OCI-LY1 (cell line): Measurements from ENCODE around the gene REM2.

Experiments used
- H2AFZ ChIP-seq: fragments of 200-600 bp; sonication (generic), shearing (Covaris generic); 2 replicates; pipeline ENCODE4 v1.6.0; 2014; ENCODE audit warnings: antibody characterized with exemption, mild to moderate bottlenecking, low read length
- H3F3A ChIP-seq: fragments of 200-600 bp; sonication (generic), shearing (Covaris generic); 2 replicates; pipeline ENCODE4 v1.6.0; 2014; ENCODE audit warnings: mild to moderate bottlenecking, antibody characterized with exemption, low read length, moderate library complexity; ENCODE audit not compliant: insufficient read depth
- H3K27ac ChIP-seq: fragments of 200-600 bp; sonication (generic); 2 replicates; pipeline ENCODE4 v1.5.1; 2014; ENCODE audit warnings: low read length, mixed run types, mild to moderate bottlenecking, low read depth; ENCODE audit not compliant: poor library complexity, severe bottlenecking
- H3K27me3 ChIP-seq: fragments of 200-600 bp; sonication (generic); 2 replicates; pipeline ENCODE4 v1.6.0; 2014; ENCODE audit warnings: antibody characterized with exemption, mild to moderate bottlenecking, low read length, moderate library complexity; ENCODE audit not compliant: insufficient read depth
- H3K36me3 ChIP-seq: fragments of 200-600 bp; sonication (generic); 2 replicates; pipeline ENCODE4 v1.6.1; 2014; ENCODE audit warnings: mild to moderate bottlenecking, antibody characterized with exemption, low read length, moderate library complexity, mixed read lengths; ENCODE audit not compliant: insufficient read depth
- H3K4me1 ChIP-seq: fragments of 200-600 bp; sonication (generic); 2 replicates; pipeline ENCODE4 v1.5.1; 2014; ENCODE audit warnings: mild to moderate bottlenecking, low read length, moderate library complexity; ENCODE audit not compliant: insufficient read depth, severe bottlenecking
- H3K4me2 ChIP-seq: fragments of 200-600 bp; sonication (generic), shearing (Covaris generic); 2 replicates; pipeline ENCODE4 v1.6.1; 2014; ENCODE audit warnings: low read length
- H3K4me3 ChIP-seq: fragments of 200-600 bp; sonication (generic); 2 replicates; pipeline ENCODE4 v1.5.1; 2014; ENCODE audit warnings: low read length, low read depth, mild to moderate bottlenecking, mixed read lengths; ENCODE audit not compliant: poor library complexity, severe bottlenecking
- H3K79me2 ChIP-seq: fragments of 200-600 bp; shearing (Covaris generic); 2 replicates; pipeline ENCODE4 v1.6.1; 2016; ENCODE audit warnings: mixed run types, low read length, mixed read lengths; ENCODE audit not compliant: insufficient read depth
- H3K9ac ChIP-seq: fragments of 200-600 bp; sonication (generic), shearing (Covaris generic); 2 replicates; pipeline ENCODE4 v1.6.1; 2014; ENCODE audit warnings: mild to moderate bottlenecking, low read length, mixed read lengths
- H3K9me2 ChIP-seq: fragments of 200-600 bp; sonication (generic), shearing (Covaris generic); 2 replicates; pipeline ENCODE4 v1.6.1; 2014; ENCODE audit warnings: low read depth, mild to moderate bottlenecking, low read length, mixed read lengths
- H3K9me3 ChIP-seq: fragments of 200-600 bp; shearing (Covaris generic); 2 replicates; pipeline ENCODE4 v1.6.1; 2014; ENCODE audit warnings: low read length, mixed read lengths
- H4K20me1 ChIP-seq: fragments of 200-600 bp; sonication (generic), shearing (Covaris generic); 2 replicates; pipeline ENCODE4 v1.6.0; 2016; ENCODE audit warnings: mild to moderate bottlenecking, low read length; ENCODE audit not compliant: insufficient read depth
- EZH2 ChIP-seq: fragments of 200-600 bp; sonication (generic), shearing (Covaris generic); IDR thresholded peaks from 2 replicates; pipeline ENCODE4 v1.8.0; 2017; ENCODE audit warnings: borderline replicate concordance, mixed run types, mild to moderate bottlenecking, antibody characterized with exemption, low read length, moderate library complexity, mixed read lengths
- TF ChIP-seq, protein P1 (sequence below): fragments of 200-600 bp; sonication (generic), shearing (Covaris generic); IDR thresholded peaks from 2 replicates; pipeline ENCODE4 v1.5.1; 2017; ENCODE audit warnings: mild to moderate bottlenecking, antibody characterized with exemption, low read length, moderate library complexity, mixed read lengths

The REM2 gene

GRCh38 chr14:22922294-22922693, 39.3 kb downstream of the REM2 start:
- peaks cover 70% of the 10 kb centered on the region for H3K36me3 ChIP-seq
- H3K4me1 ChIP-seq = peaks cover 32% of the 10 kb centered on the region
- no peaks in the 10 kb centered on the region for H4K20me1 ChIP-seq
- no peak overlapping the region for H3K4me3 ChIP-seq
- H3F3A ChIP-seq = 0 out of 2 replicates have a peak, but pooled peaks cover 3% of the 10 kb centered on the region
- no peaks in the 10 kb centered on the region for H3K9me2 ChIP-seq
- H3K27me3 ChIP-seq = no peaks in the 10 kb centered on the region
- peaks cover 14% of the 10 kb centered on the region for H3K79me2 ChIP-seq
- TF ChIP-seq EZH2 = no peak
- TF ChIP-seq, protein P1, sequence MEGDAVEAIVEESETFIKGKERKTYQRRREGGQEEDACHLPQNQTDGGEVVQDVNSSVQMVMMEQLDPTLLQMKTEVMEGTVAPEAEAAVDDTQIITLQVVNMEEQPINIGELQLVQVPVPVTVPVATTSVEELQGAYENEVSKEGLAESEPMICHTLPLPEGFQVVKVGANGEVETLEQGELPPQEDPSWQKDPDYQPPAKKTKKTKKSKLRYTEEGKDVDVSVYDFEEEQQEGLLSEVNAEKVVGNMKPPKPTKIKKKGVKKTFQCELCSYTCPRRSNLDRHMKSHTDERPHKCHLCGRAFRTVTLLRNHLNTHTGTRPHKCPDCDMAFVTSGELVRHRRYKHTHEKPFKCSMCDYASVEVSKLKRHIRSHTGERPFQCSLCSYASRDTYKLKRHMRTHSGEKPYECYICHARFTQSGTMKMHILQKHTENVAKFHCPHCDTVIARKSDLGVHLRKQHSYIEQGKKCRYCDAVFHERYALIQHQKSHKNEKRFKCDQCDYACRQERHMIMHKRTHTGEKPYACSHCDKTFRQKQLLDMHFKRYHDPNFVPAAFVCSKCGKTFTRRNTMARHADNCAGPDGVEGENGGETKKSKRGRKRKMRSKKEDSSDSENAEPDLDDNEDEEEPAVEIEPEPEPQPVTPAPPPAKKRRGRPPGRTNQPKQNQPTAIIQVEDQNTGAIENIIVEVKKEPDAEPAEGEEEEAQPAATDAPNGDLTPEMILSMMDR = no peak
- no peak overlapping the region for H3K4me2 ChIP-seq
- no peak overlapping the region for H3K27ac ChIP-seq
- no peak overlapping the region for H2AFZ ChIP-seq
- no peak overlapping the region for H3K9ac ChIP-seq
- H3K9me3 ChIP-seq = no peaks in the 10 kb centered on the region

DNA sequence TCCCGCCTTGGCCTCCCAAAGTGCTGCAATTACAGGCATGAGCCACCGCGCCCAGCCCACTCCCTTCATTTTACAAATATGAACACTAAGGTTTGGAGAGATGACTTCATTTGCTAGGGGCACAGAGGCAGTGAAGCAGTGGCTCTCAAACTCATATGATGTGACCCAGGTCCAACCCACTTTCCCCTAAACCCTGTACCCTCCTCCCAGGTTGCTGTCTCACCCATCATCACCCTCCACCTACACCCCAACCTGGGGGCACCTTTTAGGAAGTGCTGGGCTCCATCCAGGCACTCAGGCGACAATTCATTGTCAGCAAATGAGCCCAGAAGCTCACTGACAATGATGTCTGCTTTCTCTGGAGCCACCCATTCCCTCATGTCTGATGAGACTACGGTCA, 40.7 kb downstream of the REM2 start:
- Histone ChIP-seq H3K4me3 (no peak overlapping the region), H3K27ac (no peak overlapping the region), H3K36me3 (peaks cover 72% of the 10 kb centered on the region), H3K27me3 (no peaks in the 10 kb centered on the region), H3K9me2 (no peaks in the 10 kb centered on the region), H2AFZ (no peak overlapping the region), H3K79me2 (peaks cover 10% of the 10 kb centered on the region), H3K9ac (no peak overlapping the region), H3F3A (0 out of 2 replicates have a peak, but pooled peaks cover 3% of the 10 kb centered on the region), H3K4me1 (peaks cover 39% of the 10 kb centered on the region), H3K4me2 (no peak overlapping the region), H3K9me3 (no peaks in the 10 kb centered on the region), H4K20me1 (no peaks in the 10 kb centered on the region)
- TF ChIP-seq, protein P1 = no peak

DNA sequence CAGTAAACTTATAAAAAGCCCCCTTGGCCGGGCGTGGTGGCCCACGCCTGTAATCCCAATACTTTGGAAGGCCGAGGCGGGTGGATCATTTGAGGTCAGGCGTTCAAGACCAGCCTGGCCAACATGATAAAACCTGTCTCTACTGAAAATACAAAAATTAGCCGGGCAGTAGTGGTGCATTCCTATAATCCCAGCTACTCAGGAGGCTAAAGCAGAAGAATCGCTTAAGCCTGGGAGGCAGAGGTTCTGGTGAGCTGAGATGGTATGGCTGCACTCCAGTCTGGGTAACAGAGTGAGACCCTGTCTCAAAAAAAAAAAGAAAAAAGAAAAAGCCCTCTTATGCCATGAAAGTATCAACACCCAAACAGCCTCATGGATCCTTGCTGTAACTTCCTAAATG, 42.5 kb downstream of the REM2 start:
- Histone ChIP-seq H3K9ac (no peak overlapping the region), H3K27me3 (no peaks in the 10 kb centered on the region), H2AFZ (no peak overlapping the region), H3F3A (no peaks in the 10 kb centered on the region), H3K36me3 (peaks cover 63% of the 10 kb centered on the region), H3K4me2 (no peak overlapping the region), H3K9me2 (no peaks in the 10 kb centered on the region), H4K20me1 (no peaks in the 10 kb centered on the region), H3K27ac (no peak overlapping the region), H3K4me1 (peaks cover 36% of the 10 kb centered on the region), H3K9me3 (no peaks in the 10 kb centered on the region), H3K4me3 (no peak overlapping the region), H3K79me2 (peaks cover 12% of the 10 kb centered on the region)
- no peak for TF ChIP-seq EZH2
- TF ChIP-seq, protein P1 = no peak
